Measurements from ENCODE around the gene UBL4A. TPM values are rescaled to one million over a fixed set of nuclear protein-coding genes. Genes with fewer than 3 reads are reported as not detected.
A peak's percentile ranks its signal among the peaks of the same experiment; 100 is the strongest.

UBL4A gene
- total and polyA plus RNA-seq, 2 of the 13 experiments (the other 11 are each of a cell fraction or from before 2014, with no cell fraction given), result 16.8 to 25.5 TPM

DNA sequence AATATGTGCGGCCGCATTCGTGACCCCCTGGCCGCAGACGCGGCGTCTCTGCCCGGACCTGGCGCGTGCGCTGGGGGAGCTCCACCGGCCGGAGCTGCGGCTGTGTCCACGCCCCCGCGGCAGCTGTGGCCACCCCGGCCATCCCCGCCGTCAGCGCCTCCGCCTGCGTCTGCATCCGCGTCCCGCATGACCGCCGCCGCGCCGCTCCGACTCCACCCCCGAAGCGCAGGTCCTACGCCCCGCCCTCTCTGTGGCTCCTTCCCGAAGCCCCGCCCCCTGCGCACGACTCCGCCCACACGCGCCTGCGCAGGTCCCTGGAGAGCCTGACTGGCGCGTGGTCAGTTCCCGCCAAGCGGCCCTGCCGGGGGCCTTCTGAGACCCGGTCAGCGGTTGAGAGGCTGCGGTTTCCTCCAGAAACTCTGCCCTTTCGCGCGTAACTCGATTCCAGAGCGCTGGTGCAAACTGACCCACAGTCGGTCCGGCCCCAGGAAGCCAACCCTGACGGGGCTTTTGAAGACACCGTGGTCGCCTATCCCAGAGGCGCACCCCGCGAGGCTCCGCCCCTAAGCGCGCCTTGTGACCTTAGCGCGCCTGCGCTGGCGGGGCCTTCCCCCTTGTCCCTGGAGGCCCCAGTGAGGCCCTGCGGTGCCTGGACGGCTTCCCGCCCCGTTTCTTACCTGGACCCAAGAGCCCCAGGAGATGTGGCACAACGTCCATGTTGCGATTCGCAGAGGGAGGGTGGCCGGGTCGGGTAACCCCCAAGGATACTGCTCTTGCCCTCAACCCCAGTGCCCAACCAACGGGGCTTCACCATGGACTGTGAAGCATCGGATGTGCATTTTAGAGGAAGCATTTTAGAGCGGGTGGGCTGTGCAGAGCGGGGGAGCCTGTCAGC, 7.4 kb downstream of the UBL4A start, which contains the start of gene LAGE3 (continued):
- TF ChIP-seq HMG20B (CRISPR knock-in tag; conservative IDR thresholded peaks at IDR 0.05), result no peak
- TF ChIP-seq ZNF17 (CRISPR knock-in tag; IDR thresholded peaks at IDR 0.05), result no peak
- TF ChIP-seq CC2D1A (CRISPR knock-in tag; IDR thresholded peaks at IDR 0.05), result no peak
- TF ChIP-seq SALL1 (CRISPR knock-in tag; IDR thresholded peaks at IDR 0.05), result peak; percentile 77; the same call in 1 of the 2 replicates
- no peak for TF ChIP-seq ZBTB1 (CRISPR knock-in tag; IDR thresholded peaks at IDR 0.05; ENCODE audit: borderline replicate concordance)
- no peak for TF ChIP-seq SMARCE1 (IDR thresholded peaks at IDR 0.05; ENCODE audit: borderline replicate concordance)
- TF ChIP-seq NR3C1 (CRISPR knock-in tag; IDR thresholded peaks at IDR 0.05), result no peak
- TF ChIP-seq, protein P1, sequence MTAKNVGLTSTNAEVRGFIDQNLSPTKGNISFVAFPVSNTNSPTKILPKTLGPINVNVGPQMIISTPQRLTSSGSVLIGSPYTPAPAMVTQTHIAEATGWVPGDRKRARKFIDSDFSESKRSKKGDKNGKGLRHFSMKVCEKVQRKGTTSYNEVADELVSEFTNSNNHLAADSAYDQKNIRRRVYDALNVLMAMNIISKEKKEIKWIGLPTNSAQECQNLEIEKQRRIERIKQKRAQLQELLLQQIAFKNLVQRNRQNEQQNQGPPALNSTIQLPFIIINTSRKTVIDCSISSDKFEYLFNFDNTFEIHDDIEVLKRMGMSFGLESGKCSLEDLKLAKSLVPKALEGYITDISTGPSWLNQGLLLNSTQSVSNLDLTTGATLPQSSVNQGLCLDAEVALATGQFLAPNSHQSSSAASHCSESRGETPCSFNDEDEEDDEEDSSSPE (CRISPR knock-in tag; IDR thresholded peaks at IDR 0.05), result peak; percentile 97
- TF ChIP-seq, protein P2, sequence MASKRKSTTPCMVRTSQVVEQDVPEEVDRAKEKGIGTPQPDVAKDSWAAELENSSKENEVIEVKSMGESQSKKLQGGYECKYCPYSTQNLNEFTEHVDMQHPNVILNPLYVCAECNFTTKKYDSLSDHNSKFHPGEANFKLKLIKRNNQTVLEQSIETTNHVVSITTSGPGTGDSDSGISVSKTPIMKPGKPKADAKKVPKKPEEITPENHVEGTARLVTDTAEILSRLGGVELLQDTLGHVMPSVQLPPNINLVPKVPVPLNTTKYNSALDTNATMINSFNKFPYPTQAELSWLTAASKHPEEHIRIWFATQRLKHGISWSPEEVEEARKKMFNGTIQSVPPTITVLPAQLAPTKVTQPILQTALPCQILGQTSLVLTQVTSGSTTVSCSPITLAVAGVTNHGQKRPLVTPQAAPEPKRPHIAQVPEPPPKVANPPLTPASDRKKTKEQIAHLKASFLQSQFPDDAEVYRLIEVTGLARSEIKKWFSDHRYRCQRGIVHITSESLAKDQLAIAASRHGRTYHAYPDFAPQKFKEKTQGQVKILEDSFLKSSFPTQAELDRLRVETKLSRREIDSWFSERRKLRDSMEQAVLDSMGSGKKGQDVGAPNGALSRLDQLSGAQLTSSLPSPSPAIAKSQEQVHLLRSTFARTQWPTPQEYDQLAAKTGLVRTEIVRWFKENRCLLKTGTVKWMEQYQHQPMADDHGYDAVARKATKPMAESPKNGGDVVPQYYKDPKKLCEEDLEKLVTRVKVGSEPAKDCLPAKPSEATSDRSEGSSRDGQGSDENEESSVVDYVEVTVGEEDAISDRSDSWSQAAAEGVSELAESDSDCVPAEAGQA (IDR thresholded peaks at IDR 0.05; ENCODE audit: low read depth), result 0 out of 2 replicates have a peak, but pooled peaks have one; percentile 14
- TF ChIP-seq, protein P2 (CRISPR knock-in tag; IDR thresholded peaks at IDR 0.05; ENCODE audit: borderline replicate concordance), result no peak
- TF ChIP-seq, protein P3, sequence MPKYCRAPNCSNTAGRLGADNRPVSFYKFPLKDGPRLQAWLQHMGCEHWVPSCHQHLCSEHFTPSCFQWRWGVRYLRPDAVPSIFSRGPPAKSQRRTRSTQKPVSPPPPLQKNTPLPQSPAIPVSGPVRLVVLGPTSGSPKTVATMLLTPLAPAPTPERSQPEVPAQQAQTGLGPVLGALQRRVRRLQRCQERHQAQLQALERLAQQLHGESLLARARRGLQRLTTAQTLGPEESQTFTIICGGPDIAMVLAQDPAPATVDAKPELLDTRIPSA (CRISPR knock-in tag; IDR thresholded peaks at IDR 0.05; ENCODE audit: borderline replicate concordance), result no peak
- TF ChIP-seq ZNF737 (CRISPR knock-in tag; IDR thresholded peaks at IDR 0.05; ENCODE audit: borderline replicate concordance), result no peak
- TF ChIP-seq, protein P4, sequence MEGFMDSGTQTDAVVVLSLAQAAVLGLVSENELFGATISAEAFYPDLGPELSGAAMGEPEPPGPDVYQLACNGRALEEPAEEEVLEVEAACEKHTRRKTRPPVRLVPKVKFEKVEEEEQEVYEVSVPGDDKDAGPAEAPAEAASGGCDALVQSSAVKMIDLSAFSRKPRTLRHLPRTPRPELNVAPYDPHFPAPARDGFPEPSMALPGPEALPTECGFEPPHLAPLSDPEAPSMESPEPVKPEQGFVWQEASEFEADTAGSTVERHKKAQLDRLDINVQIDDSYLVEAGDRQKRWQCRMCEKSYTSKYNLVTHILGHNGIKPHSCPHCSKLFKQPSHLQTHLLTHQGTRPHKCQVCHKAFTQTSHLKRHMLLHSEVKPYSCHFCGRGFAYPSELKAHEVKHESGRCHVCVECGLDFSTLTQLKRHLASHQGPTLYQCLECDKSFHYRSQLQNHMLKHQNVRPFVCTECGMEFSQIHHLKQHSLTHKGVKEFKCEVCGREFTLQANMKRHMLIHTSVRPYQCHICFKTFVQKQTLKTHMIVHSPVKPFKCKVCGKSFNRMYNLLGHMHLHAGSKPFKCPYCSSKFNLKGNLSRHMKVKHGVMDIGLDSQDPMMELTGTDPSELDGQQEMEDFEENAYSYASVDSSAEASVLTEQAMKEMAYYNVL (CRISPR knock-in tag; IDR thresholded peaks at IDR 0.05; ENCODE audit: borderline replicate concordance), result no peak
- no peak for TF ChIP-seq ZC3H13 (CRISPR knock-in tag; IDR thresholded peaks at IDR 0.05)
- TF ChIP-seq HNRNPK (IDR thresholded peaks at IDR 0.05; ENCODE audit: low read depth, low read length, poor library complexity, severe bottlenecking), result peak; percentile 52
- TF ChIP-seq, protein P5, sequence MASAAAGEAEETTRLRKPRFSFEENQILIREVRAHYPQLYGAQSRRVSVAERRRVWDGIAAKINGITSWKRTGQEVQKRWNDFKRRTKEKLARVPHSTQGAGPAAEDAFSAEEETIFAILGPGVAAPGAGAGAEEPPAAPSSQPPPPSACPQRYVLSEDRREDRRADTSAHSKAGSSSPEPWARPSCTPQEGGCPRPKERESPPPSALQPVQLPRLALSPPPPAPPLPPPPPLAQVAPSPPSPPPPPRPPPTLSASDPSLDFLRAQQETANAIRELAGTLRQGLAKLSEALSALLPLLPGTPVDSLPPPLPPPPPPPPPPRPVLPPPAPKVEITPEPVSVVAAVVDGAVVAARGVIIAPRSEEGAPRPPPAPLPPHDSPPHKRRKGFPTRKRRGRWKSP (CRISPR knock-in tag; IDR thresholded peaks at IDR 0.05), result no peak
- TF ChIP-seq ZC3H4 (CRISPR knock-in tag; IDR thresholded peaks at IDR 0.05; ENCODE audit: borderline replicate concordance), result no peak
- no peak for TF ChIP-seq PITX1 (CRISPR knock-in tag; IDR thresholded peaks at IDR 0.05)
